CD14-positive monocyte (primary cell): ENCODE results near the gene SLC6A11. TPM values are rescaled to one million over a fixed set of nuclear protein-coding genes. Genes with fewer than 3 reads are reported as not detected.

Experiments used
- DNase-seq, 3 donors: peaks; one replicate each; pipeline ENCODE4 v3.0.0-alpha.2; 2011 to 2022
- H2AFZ ChIP-seq: 2 replicates; pipeline ENCODE4 v1.6.0; 2012; ENCODE audit warnings: mild to moderate bottlenecking, low read depth, low read length, inconsistent platforms; ENCODE audit not compliant: insufficient read depth, poor library complexity, severe bottlenecking
- H3K27ac ChIP-seq, 2 donors: 1 replicate in 1 of 2; 2 replicates in 1 of 2; pipeline ENCODE4 v1.5.1; 2012 to 2013; ENCODE audit warnings: low read length in 2 of 2, control low read depth in 1 of 2, inconsistent platforms in 1 of 2, low read depth in 1 of 2, mild to moderate bottlenecking in 1 of 2
- H3K27me3 ChIP-seq, 2 donors: one replicate each; pipeline versions ENCODE4 v1.6.0 to v1.6.1; 2011 to 2013; ENCODE audit warnings: low read length in 2 of 2; ENCODE audit not compliant: control insufficient read depth in 2 of 2, insufficient read depth in 2 of 2
- H3K36me3 ChIP-seq, 2 donors: replicated peaks in 1 of 2; 1 replicate in 1 of 2; 2 replicates in 1 of 2; pipeline versions ENCODE4 v1.5.1 to v1.6.1; 2012 to 2013; ENCODE audit warnings: low read length in 2 of 2, control low read depth in 1 of 2, inconsistent platforms in 1 of 2, mild to moderate bottlenecking in 1 of 2; ENCODE audit not compliant: insufficient read depth in 2 of 2, control insufficient read depth in 1 of 2
- H3K4me1 ChIP-seq, 2 donors: 1 replicate in 1 of 2; 2 replicates in 1 of 2; pipeline versions ENCODE4 v1.5.1 to v1.6.1; 2012 to 2013; ENCODE audit warnings: low read length in 2 of 2, control low read depth in 1 of 2, inconsistent platforms in 1 of 2, mild to moderate bottlenecking in 1 of 2, moderate library complexity in 1 of 2; ENCODE audit not compliant: insufficient read depth in 2 of 2, control insufficient read depth in 1 of 2
- H3K4me2 ChIP-seq: replicated peaks from 2 replicates; pipeline ENCODE3; 2012; ENCODE audit warnings: low read length, moderate library complexity, mild to moderate bottlenecking; ENCODE audit not compliant: poor library complexity, severe bottlenecking; ENCODE audit errors: extremely low read depth
- H3K4me3 ChIP-seq, 3 experiments: fragments of 200-600 bp in 1 of 3; sonication (generic) in 1 of 3; replicated peaks in 1 of 3; 1 replicate in 2 of 3; 2 replicates in 1 of 3; pipeline ENCODE4 v1.5.1; 2011 to 2013; ENCODE audit warnings: low read length in 3 of 3, mild to moderate bottlenecking in 3 of 3, control low read depth in 2 of 3, low read depth in 2 of 3, inconsistent platforms in 1 of 3, moderate library complexity in 1 of 3
- H3K79me2 ChIP-seq: 2 replicates; pipeline ENCODE4 v1.6.0; 2012; ENCODE audit warnings: mild to moderate bottlenecking, control low read depth, inconsistent platforms, low read length, moderate library complexity; ENCODE audit not compliant: insufficient read depth
- H3K9ac ChIP-seq: 2 replicates; pipeline ENCODE4 v1.6.0; 2017; ENCODE audit warnings: low read length, mild to moderate bottlenecking; ENCODE audit not compliant: insufficient read depth, poor library complexity, severe bottlenecking
- H3K9me3 ChIP-seq, 2 donors: replicated peaks in 1 of 2; 1 replicate in 1 of 2; 2 replicates in 1 of 2; pipeline versions ENCODE4 v1.5.1 to v1.6.1; 2012 to 2013; ENCODE audit warnings: low read length in 2 of 2, control low read depth in 1 of 2; ENCODE audit not compliant: control insufficient read depth in 1 of 2, insufficient read depth in 1 of 2
- H4K20me1 ChIP-seq: 2 replicates; pipeline ENCODE4 v1.6.0; 2012; ENCODE audit warnings: mild to moderate bottlenecking, low read length, control low read depth, moderate library complexity; ENCODE audit not compliant: insufficient read depth
- H3K27ac Mint-ChIP-seq, 7 donors: one replicate each; pipeline ENCODE4 v1.8.0; 2020; ENCODE audit warnings: mild to moderate bottlenecking in 7 of 7, mixed read lengths in 7 of 7, moderate library complexity in 6 of 7, inconsistent platforms in 2 of 7
- H3K27me3 Mint-ChIP-seq, 3 donors: one replicate each; pipeline ENCODE4 v1.8.0; 2021 to 2022; ENCODE audit warnings: low read depth in 3 of 3, mild to moderate bottlenecking in 3 of 3, mixed read lengths in 3 of 3, moderate library complexity in 3 of 3, inconsistent platforms in 1 of 3
- H3K36me3 Mint-ChIP-seq, 2 donors: one replicate each; pipeline ENCODE4 v1.8.0; 2020; ENCODE audit warnings: mixed read lengths in 2 of 2, inconsistent platforms in 1 of 2, mild to moderate bottlenecking in 1 of 2
- H3K4me1 Mint-ChIP-seq: one replicate; pipeline ENCODE4 v1.8.0; 2020; ENCODE audit warnings: mild to moderate bottlenecking, mixed read lengths
- H3K4me3 Mint-ChIP-seq, 2 donors: one replicate each; pipeline ENCODE4 v1.8.0; 2020; ENCODE audit warnings: mild to moderate bottlenecking in 2 of 2, mixed read lengths in 2 of 2, moderate library complexity in 1 of 2
- H3K9me3 Mint-ChIP-seq, 7 donors: one replicate each; pipeline ENCODE4 v1.8.0; 2020 to 2022; ENCODE audit warnings: mixed read lengths in 7 of 7, mild to moderate bottlenecking in 6 of 7, moderate library complexity in 6 of 7, inconsistent platforms in 2 of 7
- WGBS: methylation state at CpG from one replicate; pipeline ENCODE4 v1.1.5; 2013; ENCODE audit warnings: missing lambda C conversion rate; ENCODE audit not compliant: insufficient coverage; 5-methylcytosine and 5-hydroxymethylcytosine counted together
- intact Hi-C, 2 donors: fragments of 100-400 bp; cut with micrococcal nuclease; formaldehyde crosslinking; loops; one replicate each; pipeline versions ENCODE4 v1.15.0 to v1.15.1; 2023
- polyA plus RNA-seq, 3 donors: library from polyadenylated mRNA; depleted of rRNA in 1 of 3; unstranded in 2 of 3; stranded (reverse) in 1 of 3; fragments of 300-500 nt in 2 of 3; fragments of >200 nt in 1 of 3; fragmentation: Illumina TruSeq in 2 of 3; gene quantifications; 1 replicate in 2 of 3; 2 replicates in 1 of 3; pipeline ENCODE4 v1.2.3, GENCODE V29; 2012 to 2021
- TF ChIP-seq, protein P1 (sequence below): fragments of 200-600 bp; IDR thresholded peaks from one replicate; pipeline ENCODE4 v1.8.0; 2022; ENCODE audit warnings: antibody characterized with exemption, mild to moderate bottlenecking

Gene SLC6A11
- polyA plus RNA-seq, 3 donors: not detected

DNA sequence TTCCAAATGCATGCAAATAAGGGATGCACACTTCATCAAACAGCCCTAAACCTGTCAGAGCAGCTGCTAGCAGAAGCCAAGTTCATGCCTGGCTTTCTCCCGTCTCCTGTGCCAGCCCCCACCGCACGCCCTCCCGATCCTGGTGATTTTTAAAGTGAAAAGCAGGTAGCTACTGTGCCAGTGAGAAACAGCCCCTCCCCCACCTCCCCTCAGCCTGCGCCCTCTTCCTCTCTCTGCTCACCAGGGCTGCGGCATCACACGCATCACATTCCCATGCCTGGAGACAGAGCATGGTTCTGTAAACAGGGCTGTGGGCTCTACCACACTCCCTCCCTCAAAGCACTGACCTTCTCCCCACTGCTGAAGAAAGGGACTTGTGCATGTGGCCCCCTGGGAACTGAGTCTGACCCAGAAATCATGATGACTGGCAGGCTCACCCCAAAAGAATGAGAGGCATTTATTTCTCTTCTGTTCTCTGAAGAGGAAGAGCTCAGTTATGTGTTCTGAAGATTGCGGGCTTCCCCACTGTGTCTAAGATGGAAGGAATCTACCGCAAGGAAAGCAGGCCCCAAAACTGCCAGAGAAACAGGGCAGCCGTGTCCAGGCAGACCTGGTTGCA lies 162.0 kb downstream of the SLC6A11 start:
- intact Hi-C loops: no loop called here
- H3K4me3 Mint-ChIP-seq: no peak overlapping the region
- peaks cover 0 to 6% (median 2%) of the 10 kb centered on the region in 7 donors for H3K9me3 Mint-ChIP-seq
- Histone ChIP-seq H3K4me2 (no peak overlapping the region), H3K4me3 (no peak overlapping the region), H3K4me1 (no peaks in the 10 kb centered on the region), H3K36me3 (no peaks in the 10 kb centered on the region), H3K79me2 (no peaks in the 10 kb centered on the region), H3K27ac (no peak overlapping the region), H3K9me3 (peaks cover 0 to 3% of the 10 kb centered on the region in 2 donors), H3K9ac (no peak overlapping the region), H4K20me1 (no peaks in the 10 kb centered on the region), H3K27me3 (peaks cover 6 to 20% of the 10 kb centered on the region in 2 donors), H2AFZ (no peak overlapping the region)
- no peaks in the 10 kb centered on the region for H3K4me1 Mint-ChIP-seq
- 34% methylated on average over 5 of the region's 10 CpGs for WGBS
- TF ChIP-seq, protein P1, sequence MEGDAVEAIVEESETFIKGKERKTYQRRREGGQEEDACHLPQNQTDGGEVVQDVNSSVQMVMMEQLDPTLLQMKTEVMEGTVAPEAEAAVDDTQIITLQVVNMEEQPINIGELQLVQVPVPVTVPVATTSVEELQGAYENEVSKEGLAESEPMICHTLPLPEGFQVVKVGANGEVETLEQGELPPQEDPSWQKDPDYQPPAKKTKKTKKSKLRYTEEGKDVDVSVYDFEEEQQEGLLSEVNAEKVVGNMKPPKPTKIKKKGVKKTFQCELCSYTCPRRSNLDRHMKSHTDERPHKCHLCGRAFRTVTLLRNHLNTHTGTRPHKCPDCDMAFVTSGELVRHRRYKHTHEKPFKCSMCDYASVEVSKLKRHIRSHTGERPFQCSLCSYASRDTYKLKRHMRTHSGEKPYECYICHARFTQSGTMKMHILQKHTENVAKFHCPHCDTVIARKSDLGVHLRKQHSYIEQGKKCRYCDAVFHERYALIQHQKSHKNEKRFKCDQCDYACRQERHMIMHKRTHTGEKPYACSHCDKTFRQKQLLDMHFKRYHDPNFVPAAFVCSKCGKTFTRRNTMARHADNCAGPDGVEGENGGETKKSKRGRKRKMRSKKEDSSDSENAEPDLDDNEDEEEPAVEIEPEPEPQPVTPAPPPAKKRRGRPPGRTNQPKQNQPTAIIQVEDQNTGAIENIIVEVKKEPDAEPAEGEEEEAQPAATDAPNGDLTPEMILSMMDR: no peak
- H3K36me3 Mint-ChIP-seq: no peaks in the 10 kb centered on the region
- H3K27me3 Mint-ChIP-seq: peaks cover 26 to 46% (median 31%) of the 10 kb centered on the region in 3 donors
- no peak for DNase-seq
- H3K27ac Mint-ChIP-seq: no peak overlapping the region

DNA sequence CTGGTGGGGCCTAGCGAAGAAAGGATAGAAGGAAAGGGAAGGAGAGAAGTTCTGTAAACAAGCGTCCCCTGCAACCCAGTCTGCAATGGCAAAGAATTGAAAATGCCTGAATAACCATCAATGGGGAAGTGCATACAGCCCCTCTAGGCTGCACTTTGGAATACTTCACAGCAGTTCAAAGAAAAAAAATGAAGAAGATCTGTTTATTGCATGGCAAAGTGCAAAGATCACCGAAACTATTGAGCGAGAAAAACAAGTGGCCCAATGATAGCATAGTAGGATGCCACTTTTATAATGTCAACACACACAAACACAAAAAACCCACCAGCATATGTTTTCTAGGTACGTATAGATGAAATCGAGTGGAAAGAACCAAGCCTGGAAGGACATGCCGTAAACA lies 162.9 kb downstream of the SLC6A11 start:
- Histone ChIP-seq H4K20me1 (no peaks in the 10 kb centered on the region), H3K27me3 (peaks cover 6 to 21% of the 10 kb centered on the region in 2 donors), H3K36me3 (no peaks in the 10 kb centered on the region), H3K9me3 (peaks cover 0 to 3% of the 10 kb centered on the region in 2 donors), H3K79me2 (no peaks in the 10 kb centered on the region), H3K4me1 (no peaks in the 10 kb centered on the region), H2AFZ (no peak overlapping the region), H3K4me3 (no peak overlapping the region), H3K9ac (no peak overlapping the region), H3K27ac (no peak overlapping the region), H3K4me2 (no peak overlapping the region)
- Mint-ChIP-seq H3K27me3 (peaks cover 31 to 46% (median 34%) of the 10 kb centered on the region in 3 donors), H3K4me1 (no peaks in the 10 kb centered on the region), H3K4me3 (no peak overlapping the region), H3K27ac (no peak overlapping the region), H3K9me3 (peaks cover 0 to 6% (median 2%) of the 10 kb centered on the region in 7 donors), H3K36me3 (no peaks in the 10 kb centered on the region)
- TF ChIP-seq, protein P1: no peak
- WGBS: no CpG with 5 or more reads among the region's 7 CpGs
- intact Hi-C loops: no loop called here
- no peak for DNase-seq
